Measurements from ENCODE around the gene TP53BP2. TPM values are rescaled to one million over a fixed set of nuclear protein-coding genes. Genes with fewer than 3 reads are reported as not detected.

Gene TP53BP2
- total and polyA plus RNA-seq, 10 of the 15 experiments (the other 5 are each of a cell fraction or from before 2014, with no cell fraction given) = 1.6 to 13.7 (median 5.6) TPM

GRCh38 chr1:223738465-223739365 lies 107.0 kb downstream of the TP53BP2 start:
- FAIRE-seq (no peak), ATAC-seq (no peak), DNase-seq (ENCODE audit: low read depth, low spot score) (no peak)
- Histone ChIP-seq H3K4me3 (no peak overlapping the region), H3K9ac (ENCODE audit: control insufficient read depth, insufficient read depth, low read length) (no peak overlapping the region), H3K36me3 (ENCODE audit: control insufficient read depth in 2 of 2, insufficient read depth in 2 of 2, low read length in 1 of 2) (no peaks in the 10 kb centered on the region), H3K4me2 (ENCODE audit: control insufficient read depth, insufficient read depth) (no peak overlapping the region), H3K4me1 (ENCODE audit: control insufficient read depth, insufficient read depth, low read length) (no peaks in the 10 kb centered on the region), H3K9me3 (replicated peaks; ENCODE audit: control insufficient read depth, insufficient read depth, low read length) (no peaks in the 10 kb centered on the region), H4K20me1 (ENCODE audit: control insufficient read depth, insufficient read depth) (no peaks in the 10 kb centered on the region), H2AFZ (ENCODE audit: control insufficient read depth, low read depth, low read length) (no peak overlapping the region), H3K79me2 (ENCODE audit: control insufficient read depth, insufficient read depth, low read length) (no peaks in the 10 kb centered on the region), H3K27ac (ENCODE audit: control insufficient read depth, insufficient read depth) (no peak overlapping the region), H3K27me3 (replicated peaks in 1 of 2; ENCODE audit: control insufficient read depth in 2 of 2, insufficient read depth in 2 of 2, low read length in 1 of 2) (no peaks in the 10 kb centered on the region)
- ChIA-PET POLR2A (no interaction called here), CTCF (interaction anchor here (1.2 to 4.3 kb wide), 2 partner anchors 8 to 11 kb away, joined by 4 to 19 read pairs; no protein-coding TSS in a partner anchor), SMC1A (ENCODE audit: uncharacterized antibody, unreplicated experiment) (interaction anchor here (1.2 to 2.3 kb wide), 2 partner anchors 10 kb away, joined by 4 to 5 read pairs; no protein-coding TSS in a partner anchor), RAD21 (ENCODE audit: unreplicated experiment) (interaction anchor here (0.7 kb wide), 1 partner anchor 102 kb away, joined by 3 read pairs; no protein-coding TSS in a partner anchor)
- no TSS peak for BruUV-seq (replicated peaks)
- in situ Hi-C loops (cut with MboI) (no loop called here), intact Hi-C loops (cut with micrococcal nuclease; ENCODE audit: unreplicated experiment) (no loop called here)
- WGBS (ENCODE audit: insufficient coverage, insufficient replicate concordance, low lambda C conversion rate, missing lambda C conversion rate) = 92% methylated on average over 14 of the region's 14 CpGs
- TF ChIP-seq FOXM1 (IDR thresholded peaks at IDR 0.05; ENCODE audit: low read depth, low read length) = no peak
- no peak for TF ChIP-seq HDGF (IDR thresholded peaks at IDR 0.05)
- TF ChIP-seq RELA (IDR thresholded peaks at IDR 0.05; ENCODE audit: borderline replicate concordance, partially characterized antibody) = no peak
- no peak for TF ChIP-seq MAX (IDR thresholded peaks at IDR 0.05; ENCODE audit: low read depth, low read length)
- no peak for TF ChIP-seq CREB1 (IDR thresholded peaks at IDR 0.05; ENCODE audit: low read depth)
- TF ChIP-seq SMAD5 (IDR thresholded peaks at IDR 0.05; ENCODE audit: low read depth) = no peak
- no peak for TF ChIP-seq YBX1 (IDR thresholded peaks at IDR 0.05)
- TF ChIP-seq JUNB (IDR thresholded peaks at IDR 0.05) = no peak
- TF ChIP-seq NKRF (conservative IDR thresholded peaks at IDR 0.05) = no peak
- no peak for TF ChIP-seq NBN (IDR thresholded peaks at IDR 0.05)
- TF ChIP-seq NR2C2 (IDR thresholded peaks at IDR 0.05; ENCODE audit: borderline replicate concordance, control insufficient read depth, insufficient read length, low read depth) = no peak
- no peak for TF ChIP-seq ZBTB4 (CRISPR knock-in tag; IDR thresholded peaks at IDR 0.05)
- no peak for TF ChIP-seq TARDBP (IDR thresholded peaks at IDR 0.05; ENCODE audit: borderline replicate concordance)
- no peak for TF ChIP-seq NFYA (IDR thresholded peaks at IDR 0.05; ENCODE audit: borderline replicate concordance, low read depth, low read length)
- no peak for TF ChIP-seq NR2F1 (conservative IDR thresholded peaks at IDR 0.05)
- no peak for TF ChIP-seq ETV6 (conservative IDR thresholded peaks at IDR 0.05 in 1 of 2, IDR thresholded peaks at IDR 0.05 in 1 of 2; ENCODE audit: borderline replicate concordance in 1 of 2, low read depth in 1 of 2)

All from GM12878 (cell line).